ENCODE results near the gene PRPF19. TPM values are rescaled to one million over a fixed set of nuclear protein-coding genes. Genes with fewer than 3 reads are reported as not detected.

The PRPF19 gene
- total RNA-seq, 2 donors from 2014 or later: 147 to 181 TPM

DNA sequence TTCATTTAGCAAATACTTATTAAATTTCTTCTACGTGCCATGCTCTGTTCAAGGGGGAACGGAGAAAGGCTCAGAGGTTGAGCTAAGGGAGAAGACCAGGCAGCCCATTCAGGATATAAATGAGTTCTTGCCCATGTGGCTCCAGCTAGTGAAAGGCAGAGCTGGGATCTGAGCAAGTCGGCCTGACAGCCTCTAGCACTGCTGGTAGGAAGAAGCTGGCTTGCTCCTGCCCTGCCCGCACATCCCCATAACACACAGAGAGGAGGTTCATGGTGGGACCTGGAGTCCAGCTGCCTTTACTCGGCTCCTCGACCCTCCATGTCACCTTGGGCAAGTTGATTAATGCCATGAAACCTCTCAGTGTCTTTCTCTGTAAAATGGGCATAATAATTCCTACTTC lies 43.6 kb upstream of the PRPF19 start:
- TF ChIP-seq, protein P1, sequence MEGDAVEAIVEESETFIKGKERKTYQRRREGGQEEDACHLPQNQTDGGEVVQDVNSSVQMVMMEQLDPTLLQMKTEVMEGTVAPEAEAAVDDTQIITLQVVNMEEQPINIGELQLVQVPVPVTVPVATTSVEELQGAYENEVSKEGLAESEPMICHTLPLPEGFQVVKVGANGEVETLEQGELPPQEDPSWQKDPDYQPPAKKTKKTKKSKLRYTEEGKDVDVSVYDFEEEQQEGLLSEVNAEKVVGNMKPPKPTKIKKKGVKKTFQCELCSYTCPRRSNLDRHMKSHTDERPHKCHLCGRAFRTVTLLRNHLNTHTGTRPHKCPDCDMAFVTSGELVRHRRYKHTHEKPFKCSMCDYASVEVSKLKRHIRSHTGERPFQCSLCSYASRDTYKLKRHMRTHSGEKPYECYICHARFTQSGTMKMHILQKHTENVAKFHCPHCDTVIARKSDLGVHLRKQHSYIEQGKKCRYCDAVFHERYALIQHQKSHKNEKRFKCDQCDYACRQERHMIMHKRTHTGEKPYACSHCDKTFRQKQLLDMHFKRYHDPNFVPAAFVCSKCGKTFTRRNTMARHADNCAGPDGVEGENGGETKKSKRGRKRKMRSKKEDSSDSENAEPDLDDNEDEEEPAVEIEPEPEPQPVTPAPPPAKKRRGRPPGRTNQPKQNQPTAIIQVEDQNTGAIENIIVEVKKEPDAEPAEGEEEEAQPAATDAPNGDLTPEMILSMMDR (IDR thresholded peaks at IDR 0.05): no peak
- no peak for TF ChIP-seq POLR2AphosphoS5 (IDR thresholded peaks at IDR 0.05)
- TF ChIP-seq POLR2A (IDR thresholded peaks at IDR 0.05): no peak
- 83% methylated on average over 6 of the region's 6 CpGs for WGBS
- H3K4me1 ChIP-seq (replicated peaks): no peaks in the 10 kb centered on the region

DNA sequence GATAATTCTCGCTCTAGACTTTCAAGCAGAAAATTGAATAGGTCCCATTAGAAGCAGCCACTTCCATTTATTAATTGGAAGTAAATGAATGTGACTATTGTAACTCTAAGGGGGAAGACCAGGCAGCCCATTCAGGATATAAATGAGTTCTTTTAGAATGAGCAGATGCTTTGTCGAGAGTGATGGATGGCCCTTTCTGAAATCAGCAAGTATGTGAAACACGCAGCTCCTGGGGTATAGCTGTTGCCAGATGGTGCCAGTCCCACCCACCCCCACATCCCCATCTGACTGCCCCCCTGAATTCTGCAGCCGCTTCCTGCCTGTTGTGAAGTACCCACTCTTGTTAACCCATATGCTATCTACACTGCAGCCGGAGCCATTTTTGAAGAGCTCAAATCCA lies 41.9 kb upstream of the PRPF19 start:
- Histone ChIP-seq H3K27me3 (replicated peaks; ENCODE audit: insufficient read depth) (no peaks in the 10 kb centered on the region), H3K4me1 (replicated peaks) (no peaks in the 10 kb centered on the region), H3K27ac (no peak overlapping the region), H3K4me3 (no peak overlapping the region), H3K36me3 (no peaks in the 10 kb centered on the region), H3K9me3 (no peaks in the 10 kb centered on the region)
- WGBS: 84% methylated on average over 5 of the region's 5 CpGs
- DNase-seq (ENCODE audit: low spot score): no peak
- TF ChIP-seq, protein P1 (IDR thresholded peaks at IDR 0.05): no peak
- no peak for TF ChIP-seq POLR2AphosphoS5 (IDR thresholded peaks at IDR 0.05)
- no peak for TF ChIP-seq POLR2A (IDR thresholded peaks at IDR 0.05)
- intact Hi-C loops (cut with DNase I): no loop called here

More for the DNA sequence above, 43.6 kb upstream of the PRPF19 start:
- no peak overlapping the region for H3K27ac ChIP-seq
- no peaks in the 10 kb centered on the region for H3K36me3 ChIP-seq
- H3K4me3 ChIP-seq: no peak overlapping the region
- H3K27me3 ChIP-seq (replicated peaks; ENCODE audit: insufficient read depth): no peaks in the 10 kb centered on the region
- intact Hi-C loops (cut with DNase I): no loop called here
- no peak for DNase-seq (ENCODE audit: low spot score)
- no peaks in the 10 kb centered on the region for H3K9me3 ChIP-seq

DNA sequence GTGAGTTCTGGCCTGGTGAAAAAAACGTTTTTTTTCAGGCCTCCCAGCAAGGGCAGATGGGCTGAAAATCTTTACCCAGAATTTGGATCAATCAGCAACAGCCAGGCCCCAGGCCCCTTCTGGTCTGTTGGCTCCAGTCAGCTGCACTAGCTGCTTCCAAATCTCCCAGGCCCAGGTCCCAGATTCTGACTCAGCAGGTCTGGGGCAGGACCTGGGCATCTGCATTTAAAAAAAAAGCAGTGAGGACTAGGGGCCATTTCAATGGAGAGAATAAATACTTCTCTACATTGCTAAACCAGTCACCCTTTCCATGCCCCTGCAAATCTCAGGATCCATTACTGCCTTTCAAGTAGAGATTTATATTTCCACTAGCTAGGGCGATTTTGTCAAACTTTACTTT lies 41.3 kb upstream of the PRPF19 start:
- TF ChIP-seq, protein P1 (IDR thresholded peaks at IDR 0.05): no peak
- no peak for TF ChIP-seq POLR2AphosphoS5 (IDR thresholded peaks at IDR 0.05)
- TF ChIP-seq POLR2A (IDR thresholded peaks at IDR 0.05): no peak
- intact Hi-C loops (cut with DNase I): no loop called here
- H3K36me3 ChIP-seq: no peaks in the 10 kb centered on the region
- no peak overlapping the region for H3K27ac ChIP-seq
- no peaks in the 10 kb centered on the region for H3K4me1 ChIP-seq (replicated peaks)
- H3K9me3 ChIP-seq: no peaks in the 10 kb centered on the region
- H3K4me3 ChIP-seq: no peak overlapping the region
- whole genome bisulfite sequencing: 46% methylated on average over 2 of the region's 2 CpGs
- no peaks in the 10 kb centered on the region for H3K27me3 ChIP-seq (replicated peaks; ENCODE audit: insufficient read depth)
- DNase-seq (ENCODE audit: low spot score): no peak

DNA sequence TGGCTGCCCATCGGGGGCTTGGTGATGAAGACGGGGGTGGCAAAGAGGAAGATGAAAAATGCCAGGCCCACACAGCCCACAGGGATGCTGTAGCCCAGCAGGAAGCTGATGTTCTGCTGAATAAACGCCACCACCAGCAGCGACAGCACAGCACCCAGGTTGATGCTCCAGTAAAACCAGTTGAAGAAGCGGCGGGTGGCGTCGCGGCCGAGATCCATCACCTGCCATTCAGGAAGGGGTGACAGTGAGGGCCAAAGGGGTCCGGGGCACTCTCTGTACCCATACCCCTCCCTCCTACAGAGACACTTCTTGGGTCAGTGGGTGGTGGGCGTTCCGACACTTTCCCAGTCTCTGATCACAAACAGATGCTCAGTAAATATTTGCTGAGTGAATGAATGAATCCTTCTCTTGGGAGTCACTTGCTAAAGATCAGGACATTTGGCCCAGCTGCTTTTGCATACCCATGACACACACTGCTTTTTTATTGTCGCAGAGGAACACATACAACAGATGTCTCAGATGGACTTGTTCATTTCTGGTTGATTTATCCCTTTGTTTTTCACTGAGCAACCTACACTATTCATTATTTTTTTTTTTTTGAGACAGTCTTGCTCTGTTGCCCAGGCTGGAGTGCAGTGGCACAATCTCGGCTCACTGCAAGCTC lies 40.3 kb upstream of the PRPF19 start:
- H3K36me3 ChIP-seq: no peaks in the 10 kb centered on the region

More for the DNA sequence above, 40.3 kb upstream of the PRPF19 start:
- no peak overlapping the region for H3K4me3 ChIP-seq
- DNase-seq (ENCODE audit: low spot score): no peak
- H3K9me3 ChIP-seq: no peaks in the 10 kb centered on the region
- WGBS: 73% methylated on average over 15 of the region's 15 CpGs
- no peak overlapping the region for H3K27ac ChIP-seq
- intact Hi-C loops (cut with DNase I): no loop called here
- TF ChIP-seq POLR2A (IDR thresholded peaks at IDR 0.05): no peak
- TF ChIP-seq POLR2AphosphoS5 (IDR thresholded peaks at IDR 0.05): no peak
- TF ChIP-seq, protein P1 (IDR thresholded peaks at IDR 0.05): no peak
- no peaks in the 10 kb centered on the region for H3K27me3 ChIP-seq (replicated peaks; ENCODE audit: insufficient read depth)
- no peaks in the 10 kb centered on the region for H3K4me1 ChIP-seq (replicated peaks)
